GM11168 (cell line): Measurements from ENCODE around the gene PLCB2.

Source experiments
- in situ Hi-C: fragments of 300-500 bp; cut with MboI; formaldehyde crosslinking; loops from one replicate; pipeline ENCODE4 v1.12.0; 2022; ENCODE audit warnings: low sequenced_read_pairs; ENCODE audit not compliant: unreplicated experiment

The PLCB2 gene

DNA sequence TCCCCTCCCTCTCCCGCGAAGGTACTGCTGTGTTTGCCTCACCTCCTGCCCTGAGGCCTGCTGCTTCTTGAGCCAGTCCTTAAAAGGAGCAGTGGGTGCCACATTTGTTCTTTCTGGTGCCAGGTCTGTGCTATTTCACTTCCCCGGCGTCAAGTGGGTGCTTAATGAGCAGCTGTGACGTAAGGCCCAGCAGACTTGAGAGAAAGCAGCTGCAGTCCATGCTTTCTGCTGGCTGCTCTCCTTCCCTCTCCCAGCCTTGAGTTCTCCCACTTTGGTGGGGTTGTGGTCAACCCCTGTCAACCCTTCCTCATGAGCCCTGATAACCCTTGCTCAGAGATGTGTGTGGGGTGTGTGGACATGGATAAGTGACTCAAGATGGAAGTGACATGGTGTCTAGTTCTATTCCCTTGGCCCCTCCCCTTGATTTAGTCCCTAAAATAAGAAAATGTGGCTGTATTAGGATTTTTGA lies 22.7 kb upstream of the PLCB2 start:
- in situ Hi-C loops = loop anchor here (25.0 kb wide), 1 partner anchor 432 kb away; the partner anchor contains the start of genes C15orf62, GCHFR and RMDN3

DNA sequence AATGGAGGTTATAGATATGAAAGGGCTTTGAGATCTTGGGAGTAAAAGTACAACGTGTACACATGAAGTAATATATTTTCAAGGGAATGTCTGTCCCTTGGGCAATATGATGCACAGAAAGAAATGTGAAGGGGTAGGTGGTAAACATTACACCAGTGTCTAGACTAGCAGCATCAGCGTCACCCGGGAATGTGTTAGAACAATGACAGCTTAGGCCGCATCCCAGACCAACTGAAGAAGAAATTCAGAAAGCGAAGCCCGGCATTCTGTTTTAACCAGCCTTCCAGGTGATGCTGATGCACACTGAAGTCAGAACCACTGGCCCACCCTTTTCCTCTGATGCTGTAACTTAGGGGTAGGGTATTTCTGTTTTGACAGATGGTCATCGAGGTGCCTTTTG lies 22.1 kb upstream of the PLCB2 start:
- in situ Hi-C loops = loop anchor here (25.0 kb wide), 1 partner anchor 432 kb away; the partner anchor contains the start of genes C15orf62, GCHFR and RMDN3

DNA sequence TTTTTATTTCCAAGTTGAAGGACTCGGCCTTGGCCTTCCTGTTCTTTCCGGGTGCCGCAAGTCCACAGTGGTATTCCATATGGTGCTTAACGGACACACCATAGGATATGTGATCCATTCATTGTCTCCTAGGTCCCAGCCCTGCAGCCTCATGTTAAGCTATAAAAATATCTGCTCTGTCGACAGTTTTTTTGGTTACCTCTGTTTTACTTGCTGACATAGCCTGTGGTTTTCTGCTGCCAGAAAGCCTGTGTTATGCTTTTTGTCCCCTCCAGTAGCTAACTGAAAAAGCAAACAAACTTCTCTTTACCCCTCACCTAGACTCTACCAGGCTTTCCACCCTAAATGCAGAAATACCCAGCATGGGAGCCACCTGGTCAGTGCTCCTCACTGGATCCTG lies 21.0 kb upstream of the PLCB2 start:
- in situ Hi-C loops = loop anchor here (25.0 kb wide), 1 partner anchor 434 kb away; the partner anchor contains the start of genes C15orf62, GCHFR and RMDN3

DNA sequence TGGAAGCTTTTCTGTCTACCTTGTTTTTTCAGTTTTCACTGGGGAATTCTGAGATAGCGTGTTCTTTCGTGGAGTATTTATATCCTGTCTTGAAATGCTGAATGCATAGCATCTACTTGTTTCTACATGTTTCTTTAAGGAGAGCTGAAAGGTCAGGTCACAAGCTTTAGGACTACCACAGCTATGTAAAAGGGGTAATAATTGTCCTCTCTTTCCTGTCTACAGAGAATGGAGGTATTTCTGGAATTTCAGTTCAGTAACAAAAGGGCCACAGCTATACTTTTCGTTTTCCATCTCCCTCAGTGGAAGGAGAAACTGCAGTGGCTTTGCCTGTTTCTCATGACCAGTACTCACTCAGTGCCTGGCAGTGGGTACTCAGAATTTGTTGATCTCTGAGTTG lies 20.4 kb upstream of the PLCB2 start:
- in situ Hi-C loops = loop anchor here (25.0 kb wide), 1 partner anchor 434 kb away; the partner anchor contains the start of genes C15orf62, GCHFR and RMDN3

DNA sequence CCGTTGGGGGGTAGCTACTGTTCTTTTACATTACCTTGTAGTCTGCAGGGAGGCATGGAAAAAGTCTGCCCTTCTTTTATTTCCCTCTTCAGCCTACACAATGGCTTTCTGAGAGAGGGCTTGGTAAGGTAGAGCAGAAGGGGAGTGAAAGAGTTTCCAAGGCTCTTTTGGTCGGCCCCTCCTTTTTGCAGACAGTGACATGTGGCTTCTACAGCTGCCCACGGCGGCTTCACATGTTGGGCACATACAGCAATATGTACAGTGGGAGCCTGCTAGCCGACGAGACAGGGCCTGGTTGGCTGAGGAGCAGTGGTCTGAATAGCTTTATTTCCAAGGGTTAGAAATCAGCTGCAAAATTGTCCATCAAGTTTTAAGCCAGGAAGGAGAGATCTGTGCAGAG lies 19.7 kb upstream of the PLCB2 start:
- in situ Hi-C loops = loop anchor here (25.0 kb wide), 1 partner anchor 435 kb away; the partner anchor contains the start of genes C15orf62, GCHFR and RMDN3

DNA sequence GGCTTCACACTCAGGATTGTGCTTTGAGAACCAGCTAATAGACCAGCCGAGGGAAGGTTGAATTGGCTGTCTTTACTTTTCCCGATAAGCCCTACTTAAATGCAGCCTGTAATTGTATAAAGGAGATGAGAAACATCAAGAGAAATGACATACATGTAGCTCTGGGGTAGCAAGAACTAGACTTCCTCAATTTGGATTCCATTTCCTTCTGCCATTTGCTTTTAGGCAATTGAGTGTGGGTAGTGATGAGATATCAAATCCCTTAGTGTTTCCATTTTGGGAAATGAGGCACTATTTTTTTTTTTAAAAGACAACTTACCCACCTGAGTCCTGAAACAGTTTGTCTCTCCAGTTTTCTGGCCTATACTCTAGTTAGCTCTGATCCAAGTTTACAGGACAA lies 18.0 kb upstream of the PLCB2 start:
- in situ Hi-C loops = loop anchor here (25.0 kb wide), 1 partner anchor 437 kb away; the partner anchor contains the start of genes C15orf62, GCHFR and RMDN3

DNA sequence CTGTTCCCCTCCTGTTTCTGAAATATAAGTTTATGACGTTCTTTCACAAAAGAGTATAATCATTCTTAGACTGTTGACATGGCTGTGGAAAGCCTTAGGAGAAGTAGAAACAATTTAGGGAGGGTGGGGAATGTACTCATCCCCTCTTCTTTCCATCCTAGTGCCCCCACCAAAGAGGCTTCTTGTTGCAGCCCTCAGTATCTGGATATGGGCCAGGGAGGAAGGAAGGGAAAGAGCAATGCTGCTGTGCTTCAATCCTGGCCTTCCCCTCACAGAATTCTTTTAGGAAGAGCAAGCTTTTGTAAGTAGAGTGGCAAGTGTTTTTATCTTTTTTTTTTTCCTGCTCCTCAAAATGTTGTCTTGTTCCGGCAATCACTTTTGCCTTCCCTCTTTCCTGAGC lies 17.5 kb upstream of the PLCB2 start:
- in situ Hi-C loops = loop anchor here (25.0 kb wide), 1 partner anchor 437 kb away; the partner anchor contains the start of genes C15orf62, GCHFR and RMDN3

DNA sequence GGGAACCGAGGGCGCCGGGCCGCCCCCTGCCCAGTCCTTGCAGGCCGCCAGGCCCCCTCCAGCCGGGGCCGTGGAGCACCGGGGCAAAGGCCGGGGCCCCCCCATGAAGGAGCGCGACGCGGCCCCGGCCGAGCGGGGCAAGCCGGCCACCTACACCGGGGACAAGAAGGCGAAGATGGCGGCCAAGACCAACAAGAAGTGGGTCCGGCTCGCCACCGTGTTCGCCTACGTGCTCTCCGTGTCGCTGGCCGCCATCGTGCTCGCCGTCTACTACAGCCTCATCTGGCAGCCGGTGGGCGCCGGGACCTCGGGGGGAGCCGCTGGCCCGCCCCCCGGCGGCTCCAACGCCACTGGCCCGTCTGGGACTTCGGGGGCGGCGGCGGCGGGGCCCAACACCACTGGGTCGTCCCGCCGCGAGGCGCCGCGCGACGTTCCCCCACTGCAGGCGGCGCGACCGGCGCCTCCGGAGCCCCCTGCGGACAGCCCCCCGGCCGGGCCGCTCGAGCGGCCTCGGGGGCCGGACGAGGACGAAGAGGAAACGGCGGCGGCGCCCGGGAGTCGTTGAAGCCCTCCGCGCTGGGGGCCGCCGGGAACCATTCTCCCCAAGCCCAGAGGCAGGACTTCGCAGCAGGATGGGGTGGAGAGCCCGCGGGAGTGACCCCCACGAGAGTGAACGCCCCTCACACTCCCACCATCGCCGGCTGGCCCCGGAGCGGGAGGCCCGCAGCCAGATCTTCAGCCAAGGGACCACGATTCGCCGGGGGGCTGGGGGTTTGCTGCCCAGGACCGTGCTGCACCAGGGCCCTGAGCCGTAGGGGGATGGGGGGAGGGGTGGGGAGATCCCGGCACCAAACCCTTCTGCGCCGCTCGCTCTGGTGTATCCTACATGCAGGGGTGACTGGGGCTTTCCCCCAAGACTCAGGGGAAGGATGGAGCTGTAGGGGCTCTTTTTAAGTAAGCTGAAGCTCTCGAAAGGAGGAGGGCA lies 16.5 kb upstream of the PLCB2 start:
- in situ Hi-C loops = loop anchor here (5.0 kb wide), 1 partner anchor 37 kb away; no protein-coding TSS in a partner anchor

DNA sequence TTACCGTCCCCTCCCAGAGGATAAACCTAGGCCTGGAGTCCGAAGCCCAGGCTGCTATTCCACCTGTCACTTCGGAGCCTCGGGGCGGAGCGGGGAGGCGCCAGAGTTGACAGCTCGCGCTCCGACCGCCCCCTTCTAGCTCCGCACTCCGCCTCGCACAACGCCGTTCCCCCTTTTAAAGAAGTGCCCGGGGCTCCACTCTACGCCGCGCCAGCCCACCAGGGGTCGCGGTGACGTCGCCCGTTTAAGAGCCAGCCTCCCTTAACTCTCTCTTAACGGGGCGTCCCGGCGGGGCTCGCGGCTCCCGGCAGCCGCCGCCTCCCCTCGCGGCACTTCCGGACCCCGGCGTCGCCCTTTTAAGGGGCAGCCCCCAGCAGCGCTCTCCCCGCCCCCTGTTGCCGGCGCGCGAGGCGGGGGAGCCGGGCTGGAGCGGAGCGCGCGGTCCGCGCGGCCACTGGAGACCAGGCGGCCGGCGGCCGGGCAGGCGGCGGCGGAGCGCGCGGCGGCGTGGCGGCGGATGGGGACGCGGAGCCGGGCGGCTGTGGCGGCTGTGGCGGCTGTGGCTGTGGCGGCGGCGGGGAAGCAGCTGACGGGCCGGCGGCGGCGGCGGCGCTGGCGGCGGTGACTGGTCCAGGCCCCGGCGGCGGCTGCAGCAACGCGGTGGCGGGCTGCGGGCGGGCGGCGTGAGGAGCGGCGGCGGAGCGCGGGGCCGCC lies 15.7 kb upstream of the PLCB2 start, which contains the start of gene INAFM2:
Gene INAFM2, plus strand, starts transcription at position 454 of the 714 bp plus-strand sequence. CDS start 364 bp downstream, outside the sequence.
- in situ Hi-C loops = loop anchor here (5.0 kb wide), 1 partner anchor 36 kb away; no protein-coding TSS in a partner anchor

DNA sequence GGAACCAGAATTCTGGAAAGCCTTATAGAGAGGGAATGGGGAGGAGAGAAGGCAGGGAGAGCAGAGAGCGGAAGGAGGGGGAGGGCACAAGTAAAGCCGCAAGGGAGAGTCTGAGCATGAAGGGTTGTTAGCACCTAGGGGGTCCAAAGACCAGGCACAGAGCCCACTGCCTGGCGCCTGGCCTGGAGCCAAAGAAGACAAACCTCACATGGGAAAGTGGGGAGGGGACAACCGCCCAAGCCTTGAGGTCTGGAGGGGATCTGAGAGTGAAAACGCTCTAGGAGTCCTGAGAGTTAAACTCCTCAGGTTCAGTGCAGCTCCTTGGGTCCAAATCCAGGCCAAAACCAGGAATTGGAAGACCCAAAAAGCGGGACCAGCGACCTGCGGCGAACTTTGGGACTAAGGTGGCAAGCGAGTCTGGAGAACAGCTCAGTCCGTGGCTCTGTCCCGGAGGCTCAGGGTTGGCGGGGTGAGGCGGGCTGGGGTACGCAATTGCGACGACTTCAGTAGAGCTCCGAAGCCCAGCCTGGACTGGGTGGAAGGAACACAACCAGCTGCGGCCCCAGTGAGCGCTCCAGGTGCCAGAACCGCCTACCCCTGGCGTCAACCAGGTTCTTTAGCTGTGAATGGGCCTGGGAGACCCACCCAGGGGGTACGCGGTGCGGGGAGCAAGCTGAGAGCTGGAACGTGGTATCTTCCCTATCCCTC lies 14.9 kb upstream of the PLCB2 start:
- in situ Hi-C loops = loop anchor here (5.0 kb wide), 1 partner anchor 35 kb away; no protein-coding TSS in a partner anchor

DNA sequence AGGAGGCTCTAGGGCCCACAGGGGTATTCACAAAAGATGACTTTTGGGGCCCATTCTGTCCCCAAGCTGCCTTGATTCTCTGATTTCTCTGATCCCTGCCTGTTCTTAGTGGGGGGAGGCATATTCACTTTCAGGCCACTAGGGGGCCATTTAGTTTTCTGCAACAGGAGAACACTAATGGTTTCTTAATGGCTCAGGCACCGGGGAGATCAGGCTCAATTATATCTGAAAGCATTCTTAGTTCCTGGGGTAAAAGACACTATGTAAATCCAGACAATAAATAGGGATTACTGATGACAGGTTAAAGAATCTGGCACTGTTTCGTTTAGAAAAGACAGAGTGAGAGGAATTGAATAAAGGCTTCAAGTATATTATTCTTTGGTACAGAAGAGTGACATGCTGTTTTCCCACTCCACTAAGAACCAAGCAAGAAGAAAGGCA lies 13.2 kb upstream of the PLCB2 start:
- in situ Hi-C loops = loop anchor here (5.0 kb wide), 1 partner anchor 34 kb away; no protein-coding TSS in a partner anchor

DNA sequence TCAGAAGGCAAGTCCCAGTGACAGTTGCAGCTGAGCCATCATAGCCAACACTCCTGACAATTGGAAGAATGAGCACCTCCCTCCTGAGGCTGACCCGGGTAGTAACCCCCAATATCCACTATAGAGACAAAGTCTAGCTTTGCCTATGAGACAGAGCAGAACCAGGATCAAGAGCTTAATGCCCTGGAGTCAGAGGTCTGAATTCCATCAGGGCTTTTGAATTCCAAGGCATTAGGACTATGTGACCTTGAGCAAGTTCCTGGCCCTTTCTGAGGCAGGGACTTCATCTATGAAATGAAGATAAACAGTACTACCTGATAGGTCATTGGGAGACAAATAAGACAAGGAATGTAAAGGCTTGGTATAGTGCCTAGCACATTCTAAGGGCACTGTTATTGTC lies 12.7 kb upstream of the PLCB2 start:
- in situ Hi-C loops = loop anchor here (5.0 kb wide), 1 partner anchor 33 kb away; no protein-coding TSS in a partner anchor

DNA sequence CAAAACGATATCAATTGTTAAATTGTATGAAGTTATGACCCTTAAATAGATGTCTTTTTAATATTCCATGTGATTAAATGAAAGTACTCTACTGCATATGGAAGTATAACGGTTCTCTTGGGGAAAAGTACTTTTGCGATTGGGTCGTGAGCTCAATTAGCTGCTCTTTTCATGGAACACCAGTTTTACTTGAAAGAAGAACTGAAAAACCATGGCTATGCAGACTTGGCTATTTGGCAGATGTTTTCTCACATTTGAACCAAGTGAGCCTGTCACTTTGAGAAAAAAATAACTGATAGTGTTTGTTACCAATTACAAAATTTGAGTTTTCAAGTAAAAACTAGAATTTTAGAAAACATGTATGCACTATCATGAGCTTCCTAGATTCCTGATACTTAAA lies 9.8 kb upstream of the PLCB2 start:
- in situ Hi-C loops = no loop called here

DNA sequence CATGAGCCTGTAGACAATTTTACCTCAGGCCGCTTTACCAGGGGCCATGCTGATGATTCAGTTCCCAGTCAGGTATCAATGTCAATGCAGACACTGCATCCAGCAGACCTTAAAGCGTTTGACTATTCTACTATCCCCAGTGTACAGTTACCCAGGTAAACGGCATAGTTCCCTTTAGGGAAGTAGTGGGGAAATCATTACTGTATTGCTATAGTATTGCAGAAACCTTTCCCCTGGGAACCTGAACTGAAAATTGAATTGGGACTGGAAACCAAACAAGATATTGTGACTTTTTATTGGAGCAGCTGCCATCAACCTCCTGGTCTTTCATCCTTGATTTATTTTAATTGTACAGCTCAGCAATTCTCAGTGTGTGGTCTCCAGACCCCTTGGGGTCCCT lies 9.2 kb upstream of the PLCB2 start:
- in situ Hi-C loops = no loop called here

DNA sequence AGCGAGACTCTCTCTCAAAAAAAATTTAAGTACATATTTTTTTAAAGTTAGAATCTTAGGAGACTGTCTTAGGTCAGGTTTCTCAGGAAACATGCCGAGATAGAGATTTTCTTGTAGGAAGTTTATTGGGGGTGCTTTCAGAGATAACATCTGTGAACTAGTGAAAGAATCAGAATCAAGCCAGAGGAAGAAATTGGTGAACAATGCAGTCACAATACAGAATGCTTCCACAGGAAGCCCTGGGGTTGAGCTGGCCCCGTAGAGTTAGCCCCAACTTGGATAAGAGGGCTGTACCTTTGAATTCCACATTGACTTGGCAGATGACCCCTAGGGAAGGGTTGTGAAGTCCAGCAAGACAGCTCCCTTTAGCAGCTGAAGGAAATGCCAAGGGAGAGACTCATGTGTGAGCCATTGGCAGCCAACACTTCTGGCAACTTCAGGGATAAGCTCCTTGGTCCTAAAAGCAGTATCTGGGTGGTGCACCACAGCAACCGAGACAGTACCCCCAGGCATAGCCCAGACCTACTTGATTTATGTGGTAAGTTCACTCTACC lies 7.1 kb upstream of the PLCB2 start:
- in situ Hi-C loops = no loop called here

DNA sequence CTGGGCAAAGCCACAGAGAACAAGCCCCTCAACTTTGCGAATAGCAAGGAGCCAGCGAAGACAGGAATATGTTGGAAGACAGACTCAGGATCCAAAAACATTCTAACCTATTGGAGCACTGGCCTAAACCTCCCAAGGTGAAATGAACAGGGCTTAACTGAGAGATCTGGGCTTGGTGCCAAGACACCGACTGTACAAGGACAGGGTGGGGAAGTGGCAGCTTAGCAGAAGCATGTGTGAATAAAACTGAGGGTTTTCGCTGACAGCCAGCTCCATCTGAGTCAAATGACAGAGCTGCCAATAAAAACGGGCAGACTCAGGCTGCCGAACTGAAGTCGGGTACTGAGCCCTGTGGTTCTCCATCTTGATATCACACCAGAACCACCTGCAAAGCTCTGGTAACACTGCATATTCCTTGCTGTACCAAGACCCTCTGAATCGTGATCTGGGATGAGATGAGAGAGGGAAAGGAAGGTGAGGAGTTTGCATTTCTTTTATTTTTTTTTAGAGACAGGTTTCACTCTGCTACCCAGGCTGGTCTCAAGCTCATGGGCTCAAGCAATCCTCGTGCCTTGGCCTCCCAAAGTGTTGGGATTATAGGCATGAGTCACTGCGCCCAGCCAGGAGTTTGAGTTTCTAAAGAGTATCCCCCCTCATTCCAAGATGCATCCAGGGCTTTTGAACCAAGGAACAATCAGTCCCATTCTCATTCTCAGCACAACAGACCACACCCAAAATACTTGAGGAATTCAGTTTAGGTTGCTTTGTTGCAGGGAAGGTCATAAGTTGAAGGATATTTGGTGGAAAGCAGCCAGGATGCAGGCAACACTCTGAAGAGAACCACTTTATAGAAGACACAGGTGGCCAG lies 6.0 kb upstream of the PLCB2 start:
- in situ Hi-C loops = no loop called here

DNA sequence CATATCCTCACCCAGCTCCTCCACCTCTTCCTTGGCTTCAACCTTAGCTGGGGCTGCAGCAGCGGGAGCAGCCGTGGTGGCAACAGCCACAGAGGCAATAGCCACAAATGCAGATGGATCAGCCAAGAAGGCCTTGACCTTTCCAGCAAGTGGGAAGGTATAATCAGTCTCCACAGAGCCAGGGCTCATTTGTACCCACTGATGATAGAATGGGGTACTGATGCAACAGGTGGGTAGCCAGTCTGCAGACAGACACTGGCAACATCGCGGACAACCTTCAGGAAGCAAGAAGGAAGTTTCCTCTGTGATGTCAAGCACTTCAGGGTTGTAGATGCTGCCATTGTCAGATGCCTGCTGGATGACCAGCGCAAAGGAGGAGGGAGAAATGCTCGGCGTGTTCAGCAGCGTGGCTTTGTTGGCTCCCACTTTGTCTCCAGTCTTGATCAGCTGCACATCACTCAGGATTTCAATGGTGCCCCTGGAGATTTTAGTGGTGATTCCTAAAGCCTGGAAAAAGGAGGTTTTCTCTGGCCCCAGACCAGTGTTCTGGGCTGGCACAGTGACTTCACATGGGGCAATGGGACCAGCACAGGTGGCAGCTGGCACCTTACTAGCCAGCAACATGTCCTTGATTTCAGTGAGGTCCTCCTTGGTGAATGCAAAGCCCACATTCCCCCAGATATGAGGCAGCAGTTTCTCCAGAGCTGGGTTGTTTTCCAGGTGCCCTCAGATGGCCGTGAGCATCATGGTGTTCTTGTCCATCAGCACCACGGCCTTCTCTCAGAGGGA lies 4.8 kb upstream of the PLCB2 start:
- in situ Hi-C loops = no loop called here
